NCI-H2081 (cell line): ENCODE measurements around the gene FLACC1.

Source experiments
- DNase-seq, 2 experiments: peaks; one replicate each; lab custom pipeline; 2025; lab: John Stamatoyannopoulos, UW

Gene FLACC1

DNA sequence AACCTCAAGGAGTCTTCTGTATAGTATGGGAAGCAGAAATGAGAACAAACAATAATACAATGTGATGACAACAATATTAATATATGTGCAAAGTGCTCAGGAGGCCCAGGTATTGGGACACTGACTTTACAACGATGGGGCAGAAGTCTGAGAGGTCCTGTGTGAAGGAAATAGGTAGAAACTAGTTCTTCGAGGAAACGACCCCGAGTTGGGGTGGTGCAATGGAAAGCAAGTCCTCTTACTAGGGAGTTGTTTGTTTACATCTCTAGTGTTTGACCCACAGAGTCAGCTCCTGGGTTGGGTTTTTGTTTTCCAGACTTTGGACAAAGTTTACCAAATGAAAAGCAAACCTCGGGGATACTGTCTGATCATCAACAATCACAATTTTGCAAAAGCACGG is 80.6 kb downstream of the FLACC1 start:
- no peak for DNase-seq

DNA sequence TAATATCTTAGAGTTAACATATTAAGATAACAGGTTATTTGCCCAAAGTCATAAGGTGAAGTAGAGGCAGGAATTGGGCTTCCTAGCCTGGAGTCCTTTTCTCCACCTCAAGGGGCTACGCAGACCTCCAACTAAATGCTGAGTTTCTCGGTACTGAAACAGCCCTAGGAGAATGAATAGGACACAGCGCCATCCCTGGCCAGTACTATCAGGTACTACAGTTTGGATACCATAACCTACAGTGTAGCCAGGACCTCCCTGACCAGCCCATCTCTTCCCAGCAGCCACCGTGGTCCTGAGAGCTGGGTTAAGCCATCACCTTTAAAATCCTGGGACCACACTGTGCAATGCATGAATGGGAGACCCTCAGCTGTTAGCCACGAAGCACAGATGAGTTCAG is 81.2 kb downstream of the FLACC1 start:
- no peak for DNase-seq

DNA sequence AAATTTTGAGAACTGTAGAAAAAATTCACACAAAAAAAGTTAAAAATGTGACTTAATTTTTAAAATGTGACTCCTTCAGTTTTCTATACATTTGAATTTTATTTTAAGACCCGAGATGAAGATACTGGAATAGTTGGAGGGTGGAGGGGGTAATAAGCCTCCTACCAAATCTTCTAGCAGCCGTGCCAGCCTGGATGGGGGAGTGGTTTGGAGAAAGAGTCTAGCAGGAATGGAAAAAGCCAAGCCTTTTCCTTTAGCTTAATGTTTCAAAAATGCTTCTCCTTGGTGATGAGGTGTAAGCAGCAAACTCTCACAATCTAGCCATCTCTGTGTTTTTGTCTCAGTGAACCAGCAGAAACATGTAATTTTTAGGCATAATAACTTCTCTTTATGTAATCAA is 82.1 kb downstream of the FLACC1 start:
- no peak for DNase-seq

DNA sequence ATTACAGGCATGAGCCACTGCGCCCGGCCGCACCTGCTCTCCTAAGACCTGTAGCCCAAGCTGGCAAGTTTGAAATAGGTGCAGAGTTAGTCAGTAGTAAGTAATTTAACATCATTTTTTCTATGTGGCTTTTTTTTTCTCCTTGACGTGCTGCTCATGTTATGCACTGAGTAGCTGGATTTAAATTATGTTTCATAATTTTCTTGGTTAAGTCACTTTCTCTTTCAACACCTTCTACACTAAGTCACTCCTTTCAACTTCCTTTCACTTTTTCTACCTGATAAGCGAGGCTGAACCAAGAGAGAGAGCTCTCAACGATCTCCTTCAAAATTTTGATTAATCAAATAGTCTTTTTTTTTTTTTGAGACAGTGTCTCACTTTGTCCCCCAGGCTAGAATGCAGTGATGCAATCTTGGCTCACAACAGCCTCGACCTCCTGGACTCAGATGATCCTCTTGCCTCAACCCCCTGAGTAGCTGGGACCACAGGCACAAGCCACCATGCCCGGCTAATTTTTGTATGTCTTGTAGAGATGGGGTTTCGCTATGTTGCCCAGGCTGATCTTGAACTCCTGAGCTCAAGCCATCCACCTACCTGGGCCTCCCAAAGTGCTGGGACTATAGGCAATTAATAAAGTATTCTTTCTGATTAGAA is 83.7 kb downstream of the FLACC1 start:
- no peak for DNase-seq

DNA sequence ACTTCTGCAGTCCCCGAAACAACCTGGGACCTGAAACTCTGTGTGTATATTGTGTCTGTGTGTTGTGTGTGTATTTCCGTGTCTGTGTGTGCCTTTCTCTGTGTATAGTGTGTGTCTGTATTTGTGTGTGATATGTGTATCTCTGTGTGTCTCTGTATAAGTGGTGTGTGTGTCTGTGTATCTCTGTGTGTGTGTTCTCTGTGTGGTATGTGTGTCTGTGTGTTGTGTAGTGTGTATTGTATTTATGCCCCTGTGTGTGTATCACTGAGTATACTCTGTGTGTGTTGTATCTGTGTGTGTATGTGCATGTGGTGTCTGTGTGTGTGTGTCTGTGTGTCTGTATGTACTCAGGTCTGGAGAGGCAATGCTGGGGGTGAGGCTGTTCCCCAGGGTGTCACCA is 85.2 kb downstream of the FLACC1 start:
- DNase-seq, result no peak

DNA sequence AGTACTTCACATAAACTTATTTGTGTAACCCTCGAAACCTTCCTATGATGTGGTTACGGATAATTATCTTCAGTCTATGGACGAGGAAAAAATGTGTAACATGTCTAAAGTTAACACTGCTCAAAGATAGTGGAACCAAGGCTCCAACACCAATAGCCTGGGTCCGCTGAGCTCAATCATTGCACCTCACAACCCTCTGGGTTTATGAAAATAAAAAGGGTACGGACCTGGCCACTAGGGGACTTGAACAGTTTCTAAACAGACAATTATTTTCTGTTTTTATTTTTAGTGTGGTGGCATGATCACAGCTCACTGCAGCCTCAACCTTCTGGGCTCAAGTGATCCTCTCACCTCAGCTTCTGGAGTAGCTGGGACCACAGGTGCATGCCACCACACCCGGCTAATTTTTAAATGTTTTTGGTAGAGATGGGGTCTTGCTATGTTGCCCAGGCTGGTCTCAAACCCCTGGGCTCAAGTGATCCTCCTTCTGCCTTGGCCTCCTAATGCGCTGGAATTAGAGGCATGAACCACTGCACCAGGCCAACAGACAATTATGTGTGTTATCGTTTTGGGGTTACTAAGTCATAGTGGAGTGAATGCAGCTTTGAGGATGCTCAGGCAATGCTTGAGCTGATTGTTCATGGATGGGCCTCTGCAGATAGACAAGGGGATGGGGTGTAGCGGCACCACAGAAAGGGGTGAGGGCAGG is 86.7 kb downstream of the FLACC1 start:
- no peak for DNase-seq

DNA sequence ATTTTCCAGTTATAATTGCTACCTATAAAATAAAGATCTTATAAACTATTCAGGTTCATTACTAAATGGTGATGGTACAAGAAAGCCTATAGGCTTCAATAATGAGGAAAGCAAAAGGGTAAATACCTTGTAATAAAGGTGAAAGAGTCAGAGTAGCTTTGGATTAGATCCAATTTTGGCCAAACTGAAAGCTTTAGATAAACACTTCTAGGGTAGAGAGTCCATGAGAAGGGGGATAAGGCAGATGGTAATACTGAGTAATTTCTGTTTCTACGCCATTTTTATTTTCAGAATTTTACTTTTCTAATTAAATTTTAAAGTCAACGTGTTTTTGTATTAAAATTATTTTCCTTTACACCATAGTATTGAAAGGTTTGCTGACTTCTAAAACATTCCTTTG is 87.4 kb downstream of the FLACC1 start:
- DNase-seq, result no peak

DNA sequence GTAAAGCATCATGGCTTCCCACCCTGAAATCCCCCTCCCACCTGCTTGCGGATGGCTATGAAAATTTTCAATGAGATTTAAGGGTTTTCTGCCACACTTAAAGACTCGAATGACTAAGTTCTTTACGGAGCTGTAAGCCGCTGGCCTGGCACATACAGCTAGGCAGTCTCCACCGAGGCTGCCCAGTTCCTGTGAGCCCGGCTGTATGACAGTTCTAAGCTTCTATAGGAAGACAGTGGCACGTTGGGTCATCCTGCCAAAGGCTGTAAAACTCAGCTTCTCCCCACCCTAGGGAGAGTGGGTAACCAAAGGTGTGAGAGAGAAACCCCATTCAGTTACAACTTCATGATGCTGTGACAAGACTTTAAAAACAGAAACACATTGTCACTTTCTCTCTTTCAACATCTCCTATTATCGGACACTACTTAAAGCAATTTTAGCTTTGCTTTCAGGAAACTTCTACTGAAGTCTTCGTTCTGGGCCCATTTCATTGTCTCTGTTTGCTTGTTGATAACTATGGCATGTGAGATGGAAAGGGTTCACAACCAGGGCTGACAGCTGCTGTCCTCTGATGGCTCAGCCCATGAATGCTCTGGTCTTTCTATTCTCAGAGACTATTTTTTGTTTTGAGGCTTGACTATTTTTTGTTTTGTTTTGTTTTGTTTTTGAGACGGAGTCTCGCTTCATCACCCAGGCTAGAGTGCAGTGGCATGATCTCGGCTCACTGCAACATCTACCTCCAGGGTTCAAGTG is 89.7 kb downstream of the FLACC1 start:
- no peak for DNase-seq

DNA sequence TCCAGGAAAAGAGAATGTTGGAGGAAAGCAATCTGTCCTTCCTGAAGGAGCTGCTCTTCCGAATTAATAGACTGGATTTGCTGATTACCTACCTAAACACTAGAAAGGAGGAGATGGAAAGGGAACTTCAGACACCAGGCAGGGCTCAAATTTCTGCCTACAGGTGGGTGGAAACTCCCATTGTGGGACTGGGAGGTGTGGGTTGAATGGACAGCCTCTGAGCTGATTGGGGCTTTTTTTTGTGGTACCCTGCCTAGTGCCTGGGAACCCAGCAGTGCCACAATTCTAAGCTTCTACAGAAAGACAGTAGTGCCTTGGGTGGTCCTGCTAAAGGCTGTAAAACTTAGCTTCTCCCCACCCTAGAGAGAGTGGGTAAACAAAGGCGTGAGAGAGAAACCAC is 90.5 kb downstream of the FLACC1 start:
- DNase-seq, result no peak

DNA sequence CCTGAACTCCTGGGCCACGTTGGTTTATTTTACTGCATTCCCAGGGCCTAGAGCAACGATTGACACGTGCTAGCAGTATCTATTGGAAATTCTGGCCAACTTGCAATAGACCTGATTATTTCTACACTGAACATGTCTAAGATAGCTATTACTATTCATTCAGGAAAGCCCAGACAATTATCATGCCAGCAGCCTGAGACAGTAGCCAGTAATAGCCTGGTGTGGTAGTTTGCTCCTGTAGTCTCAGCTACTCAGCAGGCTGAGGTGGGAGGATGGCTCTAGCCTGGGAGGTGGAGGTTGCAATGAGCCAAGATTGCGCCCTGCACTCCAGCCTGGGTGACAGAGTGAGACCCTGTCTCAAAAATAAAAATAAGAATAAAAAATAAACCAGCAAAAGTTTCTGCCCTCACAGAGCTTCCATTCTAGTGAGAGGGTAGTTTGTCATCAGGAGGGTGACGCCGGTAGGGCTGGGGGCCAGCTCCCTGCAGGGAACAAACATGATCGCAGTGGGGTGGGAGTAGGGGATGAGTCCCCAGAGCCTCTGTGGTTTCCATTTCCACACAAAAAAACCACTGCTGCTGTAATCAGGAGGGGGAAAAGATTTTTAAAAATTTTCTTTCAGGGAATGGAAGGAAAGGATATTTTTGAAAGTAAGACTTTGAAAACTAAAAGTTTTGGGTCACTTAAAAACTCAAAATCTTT is 92.5 kb downstream of the FLACC1 start:
- DNase-seq, result no peak

DNA sequence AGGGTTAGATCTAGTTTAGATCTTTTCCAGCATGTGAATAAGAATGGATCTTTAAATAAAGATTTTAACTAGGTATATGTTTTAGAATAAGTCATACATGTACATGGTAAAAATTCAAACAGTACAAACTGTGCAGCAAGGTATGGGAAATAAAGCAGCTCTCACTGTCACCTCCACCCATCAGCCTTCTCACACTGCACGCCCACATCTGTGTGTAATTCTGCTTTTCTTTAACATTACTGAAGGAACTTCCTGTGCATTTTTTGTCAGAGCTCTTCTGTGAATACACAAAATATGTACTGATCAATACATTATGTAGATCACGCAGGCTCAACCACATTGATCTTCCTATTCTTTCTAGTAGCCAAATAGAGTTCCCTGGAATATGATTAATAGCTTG is 93.4 kb downstream of the FLACC1 start:
- no peak for DNase-seq

DNA sequence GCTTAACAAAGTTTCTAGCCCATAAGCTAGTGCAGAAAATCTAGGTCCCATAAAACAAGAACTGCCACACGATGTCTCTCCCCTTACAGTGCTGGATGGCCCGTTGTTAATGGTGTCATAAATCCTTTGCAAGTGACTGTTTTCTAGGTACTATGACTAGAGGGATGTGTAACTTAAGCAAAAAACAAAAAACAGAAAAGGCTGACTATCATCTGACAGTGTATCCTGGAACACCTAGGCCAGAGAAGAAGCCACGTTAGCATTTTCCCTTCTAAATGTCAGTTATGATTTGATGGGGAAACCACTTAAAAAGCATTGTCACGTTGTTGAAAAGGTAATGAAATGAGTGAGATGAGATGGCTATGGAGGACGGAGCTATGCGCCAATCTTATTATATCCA is 94.4 kb downstream of the FLACC1 start:
- no peak for DNase-seq

DNA sequence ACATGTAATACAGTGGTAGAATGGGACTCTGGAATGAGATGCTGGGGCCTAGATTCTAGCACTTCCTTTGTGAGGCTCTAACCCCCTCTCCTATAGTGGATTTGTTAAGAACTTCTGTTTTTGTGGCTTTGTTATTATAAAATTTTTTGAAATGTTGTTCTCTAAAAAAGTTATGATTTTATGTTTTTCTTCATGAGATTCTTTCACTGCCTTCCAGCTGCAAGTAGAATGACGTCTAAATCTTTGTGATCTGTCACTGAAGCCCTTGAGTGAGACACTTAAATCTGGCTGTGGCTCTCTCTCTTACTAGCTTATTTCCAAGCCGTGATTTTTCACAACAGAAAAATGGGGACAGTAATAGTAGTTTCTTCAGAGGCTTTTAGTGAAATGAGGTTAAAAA is 95.2 kb downstream of the FLACC1 start:
- DNase-seq, result no peak

DNA sequence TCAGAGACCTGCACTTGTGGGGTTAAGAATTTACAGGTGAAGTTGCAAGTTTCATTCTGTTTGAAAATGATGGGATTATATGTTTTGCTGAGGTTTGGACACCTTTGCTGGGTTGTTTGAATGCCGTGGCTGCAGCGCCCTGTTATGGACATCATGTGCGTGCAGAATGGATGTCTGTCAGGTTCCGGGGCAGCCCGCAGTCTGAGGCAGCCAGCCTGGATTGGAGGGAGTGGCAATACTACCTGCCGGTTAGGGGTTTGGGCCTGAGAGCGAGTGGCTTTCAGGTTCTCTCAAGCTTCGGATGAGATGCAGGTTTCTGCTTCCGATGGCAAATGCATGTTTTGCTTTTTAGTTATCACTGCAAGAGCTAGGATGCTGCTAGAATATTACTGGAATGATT is 95.7 kb downstream of the FLACC1 start:
- DNase-seq, result no peak

DNA sequence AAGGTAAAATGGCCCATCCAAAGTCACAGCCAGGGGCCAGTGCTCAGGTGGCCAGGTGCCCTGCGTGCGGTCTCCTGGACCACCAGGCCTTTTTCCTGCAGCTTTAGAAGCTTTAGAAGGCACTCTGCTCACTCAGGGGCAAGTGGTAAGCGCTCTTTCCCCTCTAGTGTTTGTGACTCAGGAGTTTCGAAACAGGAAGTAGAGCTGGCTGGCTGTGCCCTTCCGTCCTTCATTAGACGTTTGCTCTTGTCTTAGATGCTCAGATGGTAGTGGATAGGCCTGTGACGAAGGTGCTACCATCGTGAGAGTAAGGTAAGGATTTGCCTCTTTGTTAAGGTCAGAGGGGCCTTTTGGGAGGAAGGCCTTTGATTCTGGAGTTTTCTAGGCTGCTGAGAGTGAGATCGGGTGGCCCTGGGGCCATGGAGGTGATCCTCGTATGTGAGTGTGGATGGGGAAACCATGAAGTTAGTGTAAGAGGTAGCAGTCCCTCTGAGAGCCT is 96.8 kb downstream of the FLACC1 start, which contains the start of gene CASP8:
Gene CASP8 (plus strand): TSS at position 235 of the 499 bp plus-strand sequence. CDS start 5,951 bp downstream, outside the sequence.
- no peak for DNase-seq

DNA sequence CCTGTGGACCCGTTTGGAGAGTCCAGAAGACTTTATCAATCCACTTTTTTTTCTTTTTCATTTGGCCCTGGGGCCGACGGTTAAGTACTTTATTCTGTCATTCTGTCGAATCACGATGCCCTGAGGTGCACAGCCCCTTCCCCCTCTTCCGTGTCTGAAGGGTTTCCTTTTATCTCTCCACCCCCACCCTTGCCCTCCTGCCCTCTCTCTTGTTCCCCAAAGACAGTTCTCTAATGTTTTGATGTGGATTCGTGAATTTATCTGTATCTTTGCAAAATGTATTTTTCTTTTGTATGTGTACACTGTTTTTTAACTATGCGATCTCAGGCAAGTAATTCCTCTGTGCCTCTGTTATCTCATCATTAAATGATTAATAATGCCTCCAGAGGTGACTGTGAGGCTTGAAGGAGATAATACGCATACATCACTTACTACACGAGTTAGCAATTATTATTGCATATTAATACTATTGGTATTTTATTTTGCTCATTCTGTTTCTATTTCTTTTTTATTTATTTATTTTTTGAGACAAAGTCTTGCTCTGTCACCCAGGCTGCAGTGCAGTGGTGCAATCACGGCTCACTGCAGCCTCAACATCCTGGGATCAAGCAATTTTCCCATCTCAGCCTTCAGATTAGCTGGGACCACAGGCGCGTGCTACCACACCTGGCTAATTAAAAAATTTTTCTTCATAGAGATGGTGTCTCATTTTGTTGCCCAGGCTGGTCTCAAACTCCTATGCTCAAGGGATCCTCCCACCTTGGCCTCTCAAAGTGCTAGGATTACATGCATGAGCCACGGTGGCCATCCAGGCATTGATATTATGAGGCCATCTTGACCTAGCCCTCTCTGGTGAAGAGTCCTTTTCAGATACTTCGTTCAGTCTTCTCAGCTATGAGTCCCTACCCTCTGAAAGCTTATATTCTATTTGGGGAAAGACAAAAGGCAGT is 98.2 kb downstream of the FLACC1 start:
- no peak for DNase-seq

DNA sequence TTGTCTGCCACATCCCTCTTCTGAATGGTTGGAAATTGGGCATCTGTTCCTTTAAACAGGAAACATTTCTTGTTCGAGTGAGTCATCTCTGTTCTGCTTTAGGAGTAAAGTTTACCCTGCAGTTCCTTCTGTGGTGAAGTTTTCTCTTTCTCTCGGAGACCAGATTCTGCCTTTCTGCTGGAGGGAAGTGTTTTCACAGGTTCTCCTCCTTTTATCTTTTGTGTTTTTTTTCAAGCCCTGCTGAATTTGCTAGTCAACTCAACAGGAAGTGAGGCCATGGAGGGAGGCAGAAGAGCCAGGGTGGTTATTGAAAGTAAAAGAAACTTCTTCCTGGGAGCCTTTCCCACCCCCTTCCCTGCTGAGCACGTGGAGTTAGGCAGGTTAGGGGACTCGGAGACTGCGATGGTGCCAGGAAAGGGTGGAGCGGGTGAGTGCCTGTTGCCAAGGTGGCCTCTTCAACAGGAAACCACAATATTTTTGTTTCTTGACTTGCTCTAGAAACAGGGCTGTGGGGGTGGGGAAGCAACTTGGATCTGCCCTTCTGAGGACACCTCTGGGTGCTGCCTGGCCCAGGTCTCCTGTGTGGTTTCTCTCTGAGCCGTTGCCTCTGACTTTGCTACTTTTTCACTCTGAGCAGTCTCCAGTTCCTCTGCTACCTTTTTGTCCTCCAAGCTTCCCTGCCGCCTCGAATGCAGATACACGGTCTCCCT is 99.0 kb downstream of the FLACC1 start:
- DNase-seq, result peak in 1 of 2 experiments; percentile 2

DNA sequence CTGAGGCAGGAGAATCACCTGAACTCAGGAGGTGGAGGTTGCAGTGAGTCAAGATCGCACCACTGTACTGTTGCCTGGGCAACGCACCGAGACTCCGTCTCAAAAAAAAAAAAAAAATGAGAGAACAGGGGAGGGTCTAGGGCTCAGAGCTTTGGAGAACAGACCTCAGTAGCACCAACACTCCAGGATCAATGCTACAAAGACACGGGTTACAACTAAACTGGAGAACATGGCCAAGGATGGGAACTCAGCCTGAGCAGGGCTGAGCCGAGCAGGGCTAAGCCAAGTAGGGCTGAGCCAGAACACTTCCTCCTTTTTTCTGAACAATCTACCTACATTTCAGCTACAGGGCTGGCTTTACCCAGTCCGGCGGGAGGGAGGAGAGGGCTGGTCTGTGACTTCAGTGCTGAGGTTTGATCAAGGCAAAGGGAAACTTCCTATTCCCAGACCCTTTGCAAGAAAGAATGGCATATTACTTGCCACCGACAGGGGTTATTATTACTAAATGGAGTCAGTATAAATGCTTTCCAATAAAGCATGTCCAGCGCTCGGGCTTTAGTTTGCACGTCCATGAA is 99.7 kb downstream of the FLACC1 start:
- DNase-seq, result no peak

DNA sequence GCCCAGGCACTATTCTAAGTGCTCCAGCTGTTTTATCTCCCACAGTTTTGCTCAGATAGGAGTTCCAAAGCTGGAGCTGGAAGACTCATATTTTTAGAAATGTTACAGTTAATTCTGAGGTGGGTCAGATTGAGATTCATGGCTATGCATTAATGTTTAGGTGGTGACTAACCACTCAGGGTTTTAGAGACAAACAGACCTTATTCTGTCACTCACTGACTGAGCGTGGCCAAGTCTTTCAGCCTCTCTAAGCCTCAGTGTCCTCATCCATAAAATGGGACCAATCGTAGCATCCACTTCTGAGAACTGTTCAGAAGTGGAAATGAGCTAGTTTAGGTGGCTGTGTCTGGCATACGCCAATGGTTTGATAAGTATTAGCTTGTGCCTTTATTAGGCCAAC is 101.1 kb downstream of the FLACC1 start:
- no peak for DNase-seq

DNA sequence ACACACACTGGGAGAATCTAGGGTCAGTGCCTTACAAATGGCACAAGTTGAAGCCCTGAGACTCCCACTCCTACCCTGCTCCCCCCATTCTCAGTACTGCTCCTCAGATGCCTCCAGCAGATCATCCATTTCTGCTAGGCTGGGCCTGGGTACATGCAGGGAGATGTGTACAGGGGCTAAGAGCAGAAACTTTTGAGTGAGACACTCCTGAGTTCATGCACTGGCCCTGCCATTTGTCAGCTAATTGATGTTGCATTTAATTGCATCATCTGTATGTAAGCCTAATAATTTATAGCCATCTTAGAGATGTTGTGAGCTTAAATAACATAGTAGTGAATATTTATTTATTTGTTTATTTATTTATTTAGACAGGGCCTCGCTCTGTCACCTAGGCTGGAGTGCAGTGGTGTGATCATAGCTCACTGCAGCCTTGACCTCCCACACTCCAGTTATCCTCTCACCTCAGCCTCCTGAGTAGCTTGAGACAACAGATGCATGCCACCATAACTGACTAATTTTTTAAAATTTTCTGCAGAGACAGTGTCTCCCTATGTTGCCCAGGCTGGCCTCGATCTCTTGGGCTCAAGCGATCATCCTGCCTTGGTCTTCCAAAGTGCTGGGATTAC is 101.6 kb downstream of the FLACC1 start:
- no peak for DNase-seq
